Endodermal cell (in vitro differentiated cells): ENCODE measurements around the gene HOMER2. TPM values are rescaled to one million over a fixed set of nuclear protein-coding genes. Genes with fewer than 3 reads are reported as not detected.

Experiments used
- DNase-seq: peaks from one replicate; pipeline ENCODE4 v3.0.0-alpha.2; 2017
- H3K27ac ChIP-seq: 2 replicates; pipeline ENCODE4 v1.5.1; 2013; ENCODE audit warnings: mild to moderate bottlenecking, low read depth, low read length, moderate library complexity
- H3K27me3 ChIP-seq: 2 replicates; pipeline ENCODE4 v1.6.1; 2013; ENCODE audit warnings: mild to moderate bottlenecking, low read length, moderate library complexity; ENCODE audit not compliant: insufficient read depth, control insufficient read depth, poor library complexity, severe bottlenecking
- H3K36me3 ChIP-seq: 2 replicates; pipeline ENCODE4 v1.7.0; 2013; ENCODE audit warnings: mild to moderate bottlenecking, low read length, moderate library complexity; ENCODE audit not compliant: control insufficient read depth, insufficient read depth
- H3K4me1 ChIP-seq: one replicate; pipeline ENCODE4 v1.7.0; 2013; ENCODE audit warnings: low read length; ENCODE audit not compliant: control insufficient read depth, insufficient read depth
- H3K4me3 ChIP-seq: 2 replicates; pipeline ENCODE4 v1.5.1; 2013; ENCODE audit warnings: mild to moderate bottlenecking, low read length, moderate library complexity
- H3K9ac ChIP-seq: 2 replicates; pipeline ENCODE4 v1.6.1; 2013; ENCODE audit warnings: mild to moderate bottlenecking, low read length, moderate library complexity; ENCODE audit not compliant: poor library complexity, severe bottlenecking; ENCODE audit errors: extremely low read depth
- H3K9me3 ChIP-seq: 2 replicates; pipeline ENCODE4 v1.6.1; 2013; ENCODE audit warnings: mild to moderate bottlenecking, low read length, moderate library complexity; ENCODE audit not compliant: control insufficient read depth
- H3K27ac Mint-ChIP-seq: 2 replicates; pipeline ENCODE4 v1.8.0; 2020; ENCODE audit warnings: mixed read lengths
- H3K27me3 Mint-ChIP-seq: 2 replicates; pipeline ENCODE4 v1.8.0; 2021; ENCODE audit warnings: mild to moderate bottlenecking, mixed read lengths; ENCODE audit not compliant: insufficient read depth
- H3K36me3 Mint-ChIP-seq: 2 replicates; pipeline ENCODE4 v1.8.0; 2020; ENCODE audit warnings: low read depth, mixed read lengths
- H3K4me1 Mint-ChIP-seq: 2 replicates; pipeline ENCODE4 v1.8.0; 2020; ENCODE audit warnings: mixed read lengths
- H3K4me3 Mint-ChIP-seq: 2 replicates; pipeline ENCODE4 v1.8.0; 2020; ENCODE audit warnings: mild to moderate bottlenecking, moderate library complexity, mixed read lengths
- H3K9me3 Mint-ChIP-seq: 2 replicates; pipeline ENCODE4 v1.8.0; 2020; ENCODE audit warnings: mild to moderate bottlenecking, mixed read lengths
- WGBS, 2 experiments: methylation state at CpG; one replicate each; pipeline versions ENCODE4 v1.1.5 to v1.1.7; 2013; ENCODE audit warnings: missing lambda C conversion rate in 2 of 2, mixed read lengths in 1 of 2; ENCODE audit not compliant: insufficient coverage in 1 of 2, insufficient read length in 1 of 2; 5-methylcytosine and 5-hydroxymethylcytosine counted together
- total RNA-seq, 2 donors: library from RNA; stranded (reverse); fragmentation: NEBNext Ultra II Directional in 1 of 2; extraction: Animal tissue kit (Norgen Biotek cat#: 25700) in 1 of 2; gene quantifications; 2 replicates in 1 of 2; 3 replicates in 1 of 2; pipeline ENCODE4 v1.2.1, GENCODE V29; 2021
- TF ChIP-seq, protein P1 (sequence below): fragments of 200-600 bp; sonication (generic); conservative IDR thresholded peaks from 2 replicates; pipeline ENCODE4 v1.5.0; 2021; ENCODE audit warnings: antibody characterized with exemption, mild to moderate bottlenecking

The HOMER2 gene
- total RNA-seq, 2 donors from 2014 or later: 31.8 to 32.7 TPM

DNA sequence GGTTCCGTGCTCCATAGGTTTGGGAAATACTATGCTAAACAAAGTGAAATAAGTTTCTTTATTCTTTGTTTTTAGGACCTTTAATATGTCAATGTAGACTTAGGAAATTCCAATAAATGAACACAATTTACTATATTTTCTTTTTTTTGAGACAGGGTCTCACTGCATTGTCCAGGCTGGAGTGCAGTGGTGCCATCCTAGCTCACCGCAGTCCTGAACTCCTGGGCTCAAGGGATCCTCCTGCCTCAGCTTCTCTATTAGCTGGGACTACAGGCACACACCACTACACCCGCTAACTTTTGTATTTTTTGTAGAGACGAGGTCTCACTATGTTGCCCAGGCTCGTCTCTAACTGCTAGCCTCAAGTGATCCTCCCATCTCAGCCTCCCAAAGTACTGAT lies 12.4 kb upstream of the HOMER2 start:
- H3K9me3 Mint-ChIP-seq: no peaks in the 10 kb centered on the region
- no peaks in the 10 kb centered on the region for H3K27me3 Mint-ChIP-seq

DNA sequence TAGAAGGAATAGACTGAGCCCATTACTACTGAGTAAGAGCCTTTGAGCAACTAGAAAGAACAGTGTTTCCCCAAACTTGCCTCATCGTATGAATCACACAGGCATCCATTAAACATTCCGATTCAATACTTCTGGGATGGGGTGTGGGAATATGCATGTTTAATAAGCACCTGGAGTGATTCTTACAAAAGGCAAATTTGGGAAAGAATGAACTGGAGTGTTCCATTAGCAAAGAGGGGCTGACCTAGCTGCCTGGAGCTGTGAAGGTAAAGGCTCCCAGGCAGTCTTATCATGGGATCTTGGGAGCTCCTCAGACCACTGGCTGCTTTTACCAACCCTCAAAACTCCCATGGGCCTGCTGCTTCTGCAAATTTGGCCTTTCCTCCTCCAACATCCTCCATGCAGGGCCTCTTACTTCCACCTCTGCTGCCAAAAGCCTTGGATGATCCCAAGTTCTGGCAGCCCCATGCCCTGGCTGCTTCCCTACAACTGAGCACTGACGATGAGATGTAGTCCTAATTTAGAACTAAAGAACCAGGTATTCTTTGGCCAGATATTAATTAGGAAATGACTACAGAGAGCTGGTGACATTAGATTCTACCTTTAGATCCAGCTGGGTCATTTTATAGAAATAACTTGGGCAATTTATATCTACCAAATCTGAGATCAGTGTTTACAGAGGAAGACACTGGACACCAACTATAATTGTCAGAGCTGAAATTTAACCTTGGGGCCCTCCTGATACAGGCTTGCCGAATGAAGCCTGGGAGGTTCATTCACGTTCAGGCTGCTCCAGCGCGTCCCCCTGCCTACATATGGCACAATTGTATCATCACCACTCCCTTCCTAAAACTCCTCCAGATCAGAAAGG lies 11.2 kb upstream of the HOMER2 start:
- H3K9me3 Mint-ChIP-seq: no peaks in the 10 kb centered on the region
- H3K9me3 ChIP-seq: no peaks in the 10 kb centered on the region
- no peaks in the 10 kb centered on the region for H3K27me3 ChIP-seq
- no peak overlapping the region for H3K9ac ChIP-seq
- no peaks in the 10 kb centered on the region for H3K27me3 Mint-ChIP-seq
- H3K27ac ChIP-seq: no peak overlapping the region
- TF ChIP-seq, protein P1, sequence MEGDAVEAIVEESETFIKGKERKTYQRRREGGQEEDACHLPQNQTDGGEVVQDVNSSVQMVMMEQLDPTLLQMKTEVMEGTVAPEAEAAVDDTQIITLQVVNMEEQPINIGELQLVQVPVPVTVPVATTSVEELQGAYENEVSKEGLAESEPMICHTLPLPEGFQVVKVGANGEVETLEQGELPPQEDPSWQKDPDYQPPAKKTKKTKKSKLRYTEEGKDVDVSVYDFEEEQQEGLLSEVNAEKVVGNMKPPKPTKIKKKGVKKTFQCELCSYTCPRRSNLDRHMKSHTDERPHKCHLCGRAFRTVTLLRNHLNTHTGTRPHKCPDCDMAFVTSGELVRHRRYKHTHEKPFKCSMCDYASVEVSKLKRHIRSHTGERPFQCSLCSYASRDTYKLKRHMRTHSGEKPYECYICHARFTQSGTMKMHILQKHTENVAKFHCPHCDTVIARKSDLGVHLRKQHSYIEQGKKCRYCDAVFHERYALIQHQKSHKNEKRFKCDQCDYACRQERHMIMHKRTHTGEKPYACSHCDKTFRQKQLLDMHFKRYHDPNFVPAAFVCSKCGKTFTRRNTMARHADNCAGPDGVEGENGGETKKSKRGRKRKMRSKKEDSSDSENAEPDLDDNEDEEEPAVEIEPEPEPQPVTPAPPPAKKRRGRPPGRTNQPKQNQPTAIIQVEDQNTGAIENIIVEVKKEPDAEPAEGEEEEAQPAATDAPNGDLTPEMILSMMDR: no peak
- H3K4me3 Mint-ChIP-seq: no peak overlapping the region
- H3K36me3 Mint-ChIP-seq: no peaks in the 10 kb centered on the region
- H3K27ac Mint-ChIP-seq: no peak overlapping the region
- no peak for DNase-seq
- WGBS, 2 experiments: 91 to 95% methylated on average over 3 to 7 of the region's 7 CpGs
- H3K4me3 ChIP-seq: no peak overlapping the region
- no peaks in the 10 kb centered on the region for H3K4me1 ChIP-seq
- no peaks in the 10 kb centered on the region for H3K36me3 ChIP-seq
- no peaks in the 10 kb centered on the region for H3K4me1 Mint-ChIP-seq

More for the DNA sequence above, 12.4 kb upstream of the HOMER2 start:
- Histone ChIP-seq H3K27ac (no peak overlapping the region), H3K4me3 (no peak overlapping the region), H3K9me3 (no peaks in the 10 kb centered on the region), H3K27me3 (no peaks in the 10 kb centered on the region), H3K36me3 (no peaks in the 10 kb centered on the region), H3K9ac (no peak overlapping the region), H3K4me1 (no peaks in the 10 kb centered on the region)
- WGBS, 2 experiments: 83 to 97% methylated on average over 5 of the region's 5 CpGs
- Mint-ChIP-seq H3K4me1 (no peaks in the 10 kb centered on the region), H3K27ac (no peak overlapping the region), H3K4me3 (no peak overlapping the region), H3K36me3 (no peaks in the 10 kb centered on the region)
- TF ChIP-seq, protein P1: no peak
- DNase-seq: no peak

DNA sequence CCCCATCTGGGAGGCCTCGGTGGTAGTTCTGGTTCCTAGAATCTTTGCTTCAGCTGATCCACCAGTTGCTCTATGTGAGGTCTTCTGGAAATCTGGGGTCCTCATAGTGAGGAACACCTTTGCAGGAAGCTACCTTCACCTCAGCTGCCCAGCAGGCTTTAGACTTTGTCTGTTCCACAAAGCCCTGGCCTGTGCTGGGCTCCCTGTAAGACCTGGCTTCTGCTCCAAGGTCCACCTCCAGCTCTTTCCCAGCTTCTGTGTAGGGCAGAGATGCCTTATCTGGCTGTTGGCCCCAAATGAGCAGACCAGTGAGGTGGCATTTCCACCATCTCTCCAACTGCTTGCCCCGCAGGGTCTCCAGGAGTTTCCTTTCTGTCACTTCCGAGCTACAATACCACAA lies 8.2 kb upstream of the HOMER2 start:
- Histone ChIP-seq H3K4me1 (no peaks in the 10 kb centered on the region), H3K4me3 (no peak overlapping the region), H3K9me3 (no peaks in the 10 kb centered on the region), H3K27ac (no peak overlapping the region), H3K27me3 (no peaks in the 10 kb centered on the region), H3K9ac (no peak overlapping the region), H3K36me3 (no peaks in the 10 kb centered on the region)
- no peak overlapping the region for H3K4me3 Mint-ChIP-seq
- H3K27me3 Mint-ChIP-seq: no peaks in the 10 kb centered on the region
- no peaks in the 10 kb centered on the region for H3K9me3 Mint-ChIP-seq
- H3K36me3 Mint-ChIP-seq: no peaks in the 10 kb centered on the region
- H3K27ac Mint-ChIP-seq: no peak overlapping the region
- peaks cover 2% of the 10 kb centered on the region for H3K4me1 Mint-ChIP-seq
- 94 to 95% methylated on average over 2 to 3 of the region's 3 CpGs for whole genome bisulfite sequencing, 2 experiments
- DNase-seq: no peak
- TF ChIP-seq, protein P1: no peak
